ENCODE data around the gene SPATA17. TPM values are rescaled to one million over a fixed set of nuclear protein-coding genes. Genes with fewer than 3 reads are reported as not detected.

Gene SPATA17
- total and polyA plus RNA-seq, 2 of the 13 experiments (the other 11 are each of a cell fraction or from before 2014, with no cell fraction given): 0.48 to 1.7 TPM

- TF ChIP-seq ARNT (IDR thresholded peaks at IDR 0.05): no peak
Observed at GRCh38 chr1:217769768-217770167, 138.6 kb downstream of the SPATA17 start (continued).

DNA sequence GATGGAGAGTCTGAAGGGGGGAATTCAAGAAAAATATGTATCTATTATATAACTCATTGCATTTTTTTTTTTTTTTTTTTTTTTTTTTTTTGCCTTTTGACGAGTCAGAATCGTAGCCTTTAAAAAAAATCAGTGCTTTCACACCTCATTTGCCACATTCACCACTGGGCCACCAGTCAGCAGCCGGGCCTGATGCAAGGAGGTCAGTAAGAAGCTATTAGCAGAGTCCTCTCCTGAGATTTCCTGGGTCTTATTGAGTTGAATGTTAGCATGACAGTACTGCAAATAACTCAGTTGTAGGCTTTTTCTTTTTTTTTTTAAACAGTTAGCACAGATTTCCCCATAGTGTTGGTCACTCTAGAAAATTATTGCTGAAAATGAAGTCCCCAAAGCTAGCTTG, 139.8 kb downstream of the SPATA17 start:
- DNase-seq (ENCODE audit: low spot score) (no peak), FAIRE-seq (no peak), ATAC-seq (no peak)
- intact Hi-C loops (cut with micrococcal nuclease; ENCODE audit: unreplicated experiment) (no loop called here), in situ Hi-C loops (cut with HindIII; ENCODE audit: extremely low pct_ligation_motif_present, low pct_unique_long_range_greater_than_20kb) (no loop called here)
- Histone ChIP-seq H2AFZ (ENCODE audit: low read length) (no peak overlapping the region), H3K9ac (ENCODE audit: insufficient read depth, low read depth, low read length) (no peak overlapping the region), H3K79me2 (ENCODE audit: insufficient read depth, low read length) (no peaks in the 10 kb centered on the region), H3K36me3 (replicated peaks in 1 of 2; ENCODE audit: control insufficient read depth in 1 of 2, insufficient read depth in 2 of 2, low read length in 2 of 2) (no peaks in the 10 kb centered on the region), H3K4me1 (ENCODE audit: insufficient read depth, low read length) (no peaks in the 10 kb centered on the region), H3K4me3 (replicated peaks in 1 of 3; ENCODE audit: insufficient read depth in 1 of 3, low read depth in 2 of 3, low read length in 3 of 3) (no peak overlapping the region), H3K27ac (ENCODE audit: extremely low read length, insufficient read depth, low read length) (no peak overlapping the region), H3K27me3 (ENCODE audit: control insufficient read depth in 1 of 2, insufficient read depth in 2 of 2, low read length in 2 of 2) (no peaks in the 10 kb centered on the region), H4K20me1 (ENCODE audit: insufficient read depth, low read length) (no peaks in the 10 kb centered on the region), H3K4me2 (ENCODE audit: low read depth, low read length) (no peak overlapping the region), H3K9me3 (ENCODE audit: low read length) (no peaks in the 10 kb centered on the region)
- 0% methylated on average over 3 of the region's 3 CpGs for WGBS (ENCODE audit: low lambda C conversion rate)
- TF ChIP-seq ZMYM4 (CRISPR knock-in tag; IDR thresholded peaks at IDR 0.05) (no peak), ZNF431 (CRISPR knock-in tag; IDR thresholded peaks at IDR 0.05; ENCODE audit: borderline replicate concordance, low read depth) (no peak), ZNF234 (CRISPR knock-in tag; conservative IDR thresholded peaks at IDR 0.05) (no peak), LCORL (IDR thresholded peaks at IDR 0.05) (no peak), LCORL (CRISPR knock-in tag; IDR thresholded peaks at IDR 0.05) (no peak), ZNF563 (CRISPR knock-in tag; IDR thresholded peaks at IDR 0.05) (no peak), SRSF4 (IDR thresholded peaks at IDR 0.05; ENCODE audit: low read depth, low read length, poor library complexity, severe bottlenecking) (no peak), TARDBP (CRISPR knock-in tag; IDR thresholded peaks at IDR 0.05) (no peak), SNAI1 (CRISPR knock-in tag; IDR thresholded peaks at IDR 0.05; ENCODE audit: borderline replicate concordance) (no peak), ZNF367 (CRISPR knock-in tag; IDR thresholded peaks at IDR 0.05; ENCODE audit: borderline replicate concordance) (no peak), SIN3A (IDR thresholded peaks at IDR 0.05; ENCODE audit: borderline replicate concordance, low read depth, low read length) (no peak)
- no TSS peak for BruUV-seq (replicated peaks)
- ChIA-PET CTCF (ENCODE audit: low intra/inter-chr PET ratio, low total read pairs) (no interaction called here), POLR2A (no interaction called here)

Measured in HepG2 (cell line).